Measurements from ENCODE around the gene TRIO.
"Not testable (repeated sequence)": the region's sequence is repeated elsewhere in the genome, so short reads cannot be mapped to it uniquely, and the experiment has no call there.

TRIO gene

DNA sequence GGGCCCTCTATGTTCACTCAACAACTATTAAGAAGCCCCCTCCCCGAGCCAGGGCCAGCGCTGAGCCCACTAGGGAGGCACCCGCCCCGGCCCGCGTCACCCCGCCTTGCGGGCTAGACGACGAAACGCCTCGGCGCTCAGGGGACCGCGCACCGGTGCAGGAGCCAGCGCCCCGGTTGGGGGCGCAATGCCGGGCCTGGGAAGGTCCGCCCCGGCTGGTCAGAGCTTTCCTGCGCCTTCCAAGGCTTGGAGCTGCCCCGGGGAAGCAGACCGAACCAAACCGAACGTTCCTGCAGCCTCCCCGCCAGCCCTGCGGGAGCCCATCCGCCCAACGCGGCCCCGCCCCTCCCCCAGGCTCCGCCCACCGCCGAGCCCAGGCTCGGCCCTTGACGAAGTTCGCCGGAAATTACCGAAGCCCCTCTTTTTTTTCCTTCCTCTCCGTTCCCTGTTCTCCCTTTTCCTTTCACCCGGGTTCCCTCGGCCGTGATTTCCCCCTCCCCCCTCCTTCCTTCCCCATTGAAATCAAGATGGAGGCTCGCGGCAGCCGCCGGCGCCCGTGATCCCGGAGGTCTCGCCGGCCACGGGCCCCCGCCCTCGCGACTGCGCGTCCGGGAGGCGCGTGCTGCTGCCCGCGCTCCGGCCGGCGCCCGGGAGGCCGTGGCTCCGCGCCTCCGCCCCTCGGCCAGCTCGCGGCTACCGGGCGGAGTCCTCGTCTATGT is at the start of gene TRIO:
Gene TRIO, plus strand, starts transcription at position 516 of the 719 bp plus-strand sequence. CDS start 384 bp downstream, outside the sequence.
- peak; percentile 40 for DNase-seq

DNA sequence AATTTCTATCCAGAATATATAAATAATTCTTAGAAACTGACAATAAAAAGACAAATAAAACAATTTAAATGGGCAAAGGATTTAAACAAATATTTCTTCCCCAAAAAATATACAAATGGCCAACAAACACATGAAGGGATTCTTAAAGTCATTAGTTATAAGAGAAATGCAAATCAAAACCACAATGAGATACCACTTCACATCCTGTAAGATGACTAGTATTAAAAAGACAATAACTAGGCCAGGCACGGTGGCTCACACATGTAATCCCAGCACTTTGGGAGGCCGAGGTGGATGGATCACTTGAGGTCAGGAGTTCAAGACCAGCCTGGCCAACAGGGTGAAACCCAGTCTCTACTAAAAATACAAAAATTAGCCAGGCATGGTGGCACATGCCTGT is 45.8 kb upstream of the TRIO start:
- DNase-seq, result not testable (repeated sequence)

DNA sequence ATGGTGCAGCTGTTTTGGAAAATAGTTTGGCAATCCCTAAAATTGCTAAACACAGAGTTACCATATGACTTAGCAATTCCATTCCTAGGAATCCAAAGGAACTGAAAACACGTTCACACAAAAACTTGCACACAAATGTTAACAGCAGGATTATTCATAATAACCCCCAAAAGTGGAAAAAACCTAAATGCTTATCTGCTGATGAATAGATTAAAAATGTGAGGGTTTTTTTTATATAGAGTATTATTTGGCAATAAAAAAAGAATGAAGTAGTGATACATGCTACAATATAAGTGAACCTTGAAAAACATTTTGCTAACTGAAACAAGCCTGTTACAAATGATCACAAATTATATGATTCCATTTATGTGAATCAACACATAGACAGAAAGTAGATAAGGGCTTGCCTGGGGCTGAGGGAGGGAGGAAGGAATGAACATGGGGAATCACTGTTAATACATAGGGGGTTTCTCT is 45.1 kb upstream of the TRIO start:
- DNase-seq, result no peak

GRCh38 chr5:14100281-14100680 is 42.9 kb upstream of the TRIO start:
- no peak for DNase-seq

DNA sequence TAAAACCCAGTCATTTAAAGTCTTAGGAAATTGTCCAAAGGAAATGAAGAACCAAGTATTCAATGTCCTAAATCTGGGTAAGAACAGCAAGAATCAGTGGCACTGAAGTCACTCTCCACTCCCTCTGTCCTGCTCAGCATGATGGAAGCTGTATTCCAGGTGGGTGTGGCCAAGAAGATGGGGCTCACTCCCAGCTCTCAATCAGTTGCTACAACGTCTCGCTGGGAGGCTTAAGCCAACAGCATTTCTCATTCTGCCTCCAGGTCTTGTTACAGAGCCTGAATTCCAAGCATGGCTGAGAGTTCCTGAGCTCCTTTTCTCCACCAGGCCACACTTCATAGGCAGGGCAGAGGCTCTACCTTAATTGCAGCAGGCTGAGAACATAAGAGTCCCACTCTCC is 41.2 kb upstream of the TRIO start:
- DNase-seq, result no peak

- no peak for DNase-seq
These were observed 40.5 kb upstream of the TRIO start for GRCh38 chr5:14102666-14103065.

DNA sequence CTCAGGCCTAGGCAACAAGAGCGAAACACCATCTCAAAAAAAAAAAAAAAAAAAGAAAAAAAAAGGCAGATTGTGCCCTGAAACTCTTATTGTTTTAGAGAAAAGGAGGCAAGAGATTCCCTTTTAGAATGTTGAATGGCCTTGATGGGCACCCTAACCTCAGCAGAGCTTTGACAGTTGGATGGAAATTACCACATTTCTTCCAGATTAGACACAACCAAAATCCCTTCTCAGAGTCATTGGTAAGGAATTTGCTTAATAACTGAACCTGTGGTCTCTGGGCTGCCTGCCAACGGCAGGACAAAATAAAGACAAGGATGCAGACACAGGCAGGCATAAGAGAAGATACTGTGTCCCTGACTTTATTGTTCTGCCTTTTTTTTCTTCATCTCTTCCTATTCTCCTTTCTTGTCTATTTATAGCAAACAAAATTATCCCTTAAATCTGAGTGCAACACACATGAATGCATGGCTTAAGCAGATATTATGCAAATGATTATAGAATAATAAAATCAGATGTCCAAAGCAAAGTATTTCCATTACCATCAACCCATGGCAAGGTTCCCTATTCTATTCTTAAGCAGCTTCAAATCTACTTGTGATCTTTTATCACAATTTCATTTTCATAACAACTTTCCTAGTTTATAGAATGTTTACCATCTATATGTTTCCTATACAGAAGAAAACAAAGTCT is 37.3 kb upstream of the TRIO start:
- DNase-seq, result no peak

- no peak for DNase-seq
These were observed 35.6 kb upstream of the TRIO start for GRCh38 chr5:14107536-14107935.

- peak; percentile 46 for DNase-seq
These were observed 34.8 kb upstream of the TRIO start for GRCh38 chr5:14108170-14108996.

GRCh38 chr5:14109041-14109747 is 33.9 kb upstream of the TRIO start:
- DNase-seq, result no peak

GRCh38 chr5:14109771-14110170 is 33.4 kb upstream of the TRIO start:
- DNase-seq, result no peak

DNA sequence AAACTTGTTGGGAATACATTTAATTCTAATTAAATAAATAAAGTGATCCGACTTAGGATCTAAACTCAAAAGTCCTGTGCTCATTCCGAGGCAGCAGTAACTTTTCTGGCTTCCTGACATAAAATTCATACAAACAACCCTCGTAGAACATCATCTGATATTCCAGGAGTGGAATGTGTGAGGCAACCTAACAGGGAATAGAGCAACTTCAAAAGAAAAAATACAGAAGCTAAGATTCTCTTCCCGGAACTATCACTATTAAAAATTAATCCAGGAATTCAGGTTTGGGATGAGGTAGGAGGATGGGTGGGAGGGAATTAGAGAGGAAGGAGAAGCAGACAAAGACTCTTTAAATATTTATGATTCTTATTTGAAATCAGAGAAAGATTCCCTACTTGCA is 32.9 kb upstream of the TRIO start:
- DNase-seq, result no peak

DNA sequence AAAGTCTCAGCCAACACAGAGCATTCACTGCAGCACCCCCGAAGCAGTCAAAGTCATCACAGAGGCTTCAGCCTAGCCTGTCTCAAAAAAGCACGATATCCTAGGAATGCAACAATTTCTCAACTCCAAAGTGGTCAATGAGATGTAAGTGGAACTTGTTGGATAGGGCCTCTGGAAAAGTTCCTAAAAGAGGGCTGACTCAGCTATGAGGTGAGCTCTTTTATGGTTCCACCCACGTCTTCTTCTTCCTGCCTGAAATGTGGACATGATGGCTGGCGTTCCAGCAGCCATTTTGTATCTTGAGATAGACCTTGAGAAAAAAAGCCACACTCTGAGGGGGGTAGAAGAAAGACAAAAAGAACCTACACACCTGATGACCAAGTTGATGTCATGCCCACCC is 32.5 kb upstream of the TRIO start:
- DNase-seq, result no peak

DNA sequence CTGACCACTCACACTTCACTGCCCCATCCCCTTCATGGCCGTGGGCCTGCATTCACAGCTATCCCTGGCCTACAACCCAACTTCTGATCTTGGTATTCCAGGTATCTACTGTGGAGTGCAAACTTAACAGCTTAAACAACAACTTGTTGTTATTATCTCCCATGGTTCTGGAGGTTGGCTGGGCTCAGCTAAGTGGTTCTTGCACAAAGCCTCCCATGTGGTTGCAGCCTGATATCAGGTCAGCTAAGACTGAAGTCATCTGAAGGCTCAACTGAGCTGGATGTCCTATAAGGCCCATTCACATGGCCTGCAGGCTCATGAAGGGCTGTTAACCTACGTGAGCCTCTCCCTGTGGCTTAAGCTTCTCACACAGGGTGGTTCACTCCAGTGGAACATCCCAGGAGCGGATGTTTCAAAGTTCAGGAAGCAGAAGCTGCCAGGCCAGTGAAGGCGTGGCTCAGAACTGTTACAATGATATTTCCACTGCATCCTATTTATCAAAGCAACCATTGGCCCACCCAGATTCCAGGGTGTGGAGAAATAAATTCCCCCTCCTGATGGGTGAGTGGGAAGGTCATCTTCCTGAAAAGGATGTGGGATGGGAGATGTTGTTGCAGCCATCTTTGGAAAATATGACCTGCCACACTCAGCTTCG is 30.0 kb upstream of the TRIO start:
- DNase-seq, result no peak

DNA sequence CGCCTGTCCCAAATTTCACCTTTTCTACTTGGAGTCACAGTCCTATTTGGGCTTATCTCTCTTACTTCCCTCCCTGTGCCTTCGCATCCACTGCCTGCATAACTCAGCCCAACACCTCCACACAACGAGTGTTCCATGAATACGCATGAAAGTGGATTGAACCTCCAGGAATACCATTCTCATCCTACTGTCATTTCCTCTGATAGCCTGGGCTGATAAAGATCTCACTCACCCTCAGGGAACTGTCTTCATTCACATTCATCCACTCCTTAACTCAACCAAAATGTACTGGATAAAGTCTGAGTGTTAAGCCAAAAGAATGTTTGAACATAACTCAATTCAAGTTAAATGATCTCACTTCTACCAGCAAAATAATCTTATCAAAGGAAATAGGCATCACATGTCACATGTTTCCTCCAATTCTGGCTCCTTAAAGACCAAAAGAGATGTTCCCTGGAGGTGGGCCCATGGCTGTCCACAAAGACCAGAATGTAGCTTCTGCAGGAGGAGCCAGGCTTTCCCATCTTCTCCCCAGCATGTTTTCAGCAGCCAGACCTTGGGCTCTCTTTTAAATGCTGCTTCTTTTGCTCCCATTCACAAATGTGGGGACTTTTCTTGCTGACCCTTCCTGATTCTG is 28.4 kb upstream of the TRIO start:
- DNase-seq, result no peak

- DNase-seq, result no peak
These were observed 27.7 kb upstream of the TRIO start for GRCh38 chr5:14115323-14115895.

- DNase-seq, result no peak
These were observed 24.4 kb upstream of the TRIO start for GRCh38 chr5:14118551-14119320.

DNA sequence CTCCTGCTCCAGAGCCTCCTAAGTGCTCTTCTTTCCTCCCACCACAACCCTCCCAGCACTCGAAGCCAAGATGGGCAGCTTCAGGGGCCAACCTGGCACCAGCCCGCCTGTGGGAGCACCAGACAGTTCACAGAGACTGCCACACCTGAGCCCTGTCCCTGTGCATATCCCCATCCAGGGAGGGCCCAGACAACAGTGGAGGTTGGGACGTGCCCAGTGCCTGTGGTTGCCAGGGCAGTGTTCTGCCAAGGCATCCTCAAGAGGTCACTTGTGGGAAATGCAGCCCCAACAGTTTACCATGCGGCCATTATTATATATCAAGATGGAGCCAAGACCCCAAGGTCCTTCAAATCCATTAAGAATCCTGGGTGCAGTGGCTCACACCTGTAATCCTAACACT is 23.0 kb upstream of the TRIO start:
- DNase-seq, result no peak

DNA sequence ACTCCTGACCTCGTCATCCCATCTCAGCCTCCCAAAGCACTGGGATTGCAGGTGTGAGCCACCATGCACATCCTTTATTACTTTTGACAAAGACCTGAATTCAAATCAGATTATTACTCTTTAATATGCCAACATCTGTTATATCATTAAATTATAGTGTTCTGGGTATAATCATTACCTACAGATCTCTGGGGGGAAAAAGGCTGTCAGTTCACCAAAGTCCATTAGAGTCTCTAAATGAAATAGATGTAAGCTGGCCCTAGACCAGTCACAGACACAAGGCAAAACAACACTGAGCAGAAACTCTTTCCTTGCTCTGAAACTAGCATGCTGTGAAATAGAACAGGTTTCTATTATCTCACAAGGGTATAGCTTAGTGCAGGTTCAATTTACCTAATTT is 21.6 kb upstream of the TRIO start:
- no peak for DNase-seq

- DNase-seq, result no peak
These were observed 21.1 kb upstream of the TRIO start for GRCh38 chr5:14122089-14122488.

GRCh38 chr5:14123551-14123950 is 19.6 kb upstream of the TRIO start:
- no peak for DNase-seq

Data from GF-D8 (cell line).